HG02981 (cell line): ENCODE measurements around the gene WDR20.
"Not testable (repeated sequence)": the region's sequence is repeated elsewhere in the genome, so short reads cannot be mapped to it uniquely, and the experiment has no call there.

Source experiments
- ATAC-seq: cut with Tn5 transposase; IDR thresholded peaks from one replicate; pipeline ENCODE4 v1.9.1; 2021; ENCODE audit warnings: mild to moderate bottlenecking, moderate library complexity; ENCODE audit not compliant: unreplicated experiment

The WDR20 gene

GRCh38 chr14:102170061-102170460, 30.4 kb downstream of the WDR20 start:
- no peak for ATAC-seq

DNA sequence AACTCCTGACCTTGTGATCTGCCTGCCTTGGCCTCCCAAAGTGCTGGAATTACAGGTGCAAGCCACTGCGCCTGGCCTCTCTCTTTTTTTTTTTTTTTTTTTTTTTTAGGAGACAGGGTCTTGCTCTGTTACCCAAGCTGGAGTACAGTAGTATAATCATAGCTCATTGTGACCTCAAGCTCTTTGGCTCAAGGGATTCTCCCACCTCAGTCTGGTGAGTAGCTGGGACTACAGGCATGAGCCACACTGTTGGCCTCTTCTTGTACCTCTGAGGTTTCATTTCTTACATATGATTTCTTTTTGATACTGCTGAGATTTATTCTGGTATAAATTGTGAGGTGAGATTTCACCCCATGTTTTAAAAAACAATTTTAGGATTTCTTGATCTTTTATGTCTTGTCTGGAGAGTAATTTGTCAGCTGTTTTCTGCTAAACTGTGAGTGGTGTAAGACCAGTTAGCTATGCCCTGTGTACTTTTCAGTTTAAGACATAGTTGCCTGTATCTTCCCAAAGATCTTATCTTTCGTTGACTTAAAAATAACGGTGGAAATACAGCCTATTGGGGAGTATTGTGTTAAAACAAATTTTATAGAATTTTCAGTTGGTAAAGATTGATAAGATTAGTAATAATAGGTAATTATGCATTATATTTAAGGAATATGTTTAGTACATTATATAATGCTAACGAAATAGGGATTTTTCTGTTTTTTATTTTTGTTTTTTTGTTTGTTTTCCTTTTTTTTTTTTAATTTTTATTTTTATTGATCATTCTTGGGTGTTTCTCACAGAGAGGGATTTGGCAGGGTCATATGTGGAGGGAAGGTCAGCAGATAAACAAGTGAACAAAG, 31.7 kb downstream of the WDR20 start:
- ATAC-seq: no peak

DNA sequence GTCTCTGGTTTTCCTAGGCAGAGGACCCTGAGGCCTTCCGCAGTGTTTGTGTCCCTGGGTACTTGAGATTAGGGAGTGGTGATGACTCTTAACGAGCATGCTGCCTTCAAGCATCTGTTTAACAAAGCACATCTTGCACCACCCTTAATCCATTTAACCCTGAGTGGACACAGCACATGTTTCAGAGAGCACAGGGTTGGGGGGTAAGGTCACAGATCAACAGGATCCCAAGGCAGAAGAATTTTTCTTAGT, 32.2 kb downstream of the WDR20 start:
- not testable (repeated sequence) for ATAC-seq

- ATAC-seq: not testable (repeated sequence)
These were observed 33.0 kb downstream of the WDR20 start for GRCh38 chr14:102172721-102173120.

DNA sequence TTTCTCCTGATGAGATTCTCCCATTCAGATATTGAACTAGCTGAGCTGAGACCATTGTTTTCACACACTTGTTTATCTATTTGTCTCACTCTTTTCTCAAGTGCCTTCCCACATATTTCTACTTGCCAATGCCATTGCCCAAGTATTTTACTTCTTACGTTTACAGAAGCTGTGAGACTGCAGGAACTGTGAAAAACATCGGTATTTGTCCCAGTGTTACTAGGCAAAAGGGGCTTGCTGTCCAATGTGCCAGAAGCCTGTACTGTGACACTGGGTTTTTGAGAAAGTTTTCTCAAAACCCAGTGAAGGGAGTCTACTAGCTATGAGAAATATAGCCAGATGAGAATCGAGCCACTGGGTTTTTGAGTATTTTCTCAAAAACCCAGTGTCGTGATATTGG, 37.5 kb downstream of the WDR20 start:
- ATAC-seq: no peak

DNA sequence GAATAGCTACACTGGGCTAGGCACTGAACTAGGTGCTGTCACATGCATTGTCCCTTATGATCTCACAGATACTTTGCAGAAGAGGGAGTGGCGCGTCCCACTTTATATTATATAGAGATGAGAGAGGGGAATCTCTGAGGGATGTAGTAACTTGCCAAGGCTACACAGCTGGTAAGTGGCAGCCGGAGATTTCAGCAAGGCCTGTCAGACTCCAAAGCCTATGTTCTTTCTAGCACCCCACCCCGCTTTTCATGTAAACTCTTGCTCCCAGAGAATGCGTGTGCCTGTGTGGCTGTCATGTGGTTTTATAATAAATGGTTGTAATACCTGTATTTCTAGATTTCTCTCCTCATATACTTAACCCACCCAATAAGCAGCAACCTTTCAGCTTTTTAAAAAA, 39.1 kb downstream of the WDR20 start:
- no peak for ATAC-seq

DNA sequence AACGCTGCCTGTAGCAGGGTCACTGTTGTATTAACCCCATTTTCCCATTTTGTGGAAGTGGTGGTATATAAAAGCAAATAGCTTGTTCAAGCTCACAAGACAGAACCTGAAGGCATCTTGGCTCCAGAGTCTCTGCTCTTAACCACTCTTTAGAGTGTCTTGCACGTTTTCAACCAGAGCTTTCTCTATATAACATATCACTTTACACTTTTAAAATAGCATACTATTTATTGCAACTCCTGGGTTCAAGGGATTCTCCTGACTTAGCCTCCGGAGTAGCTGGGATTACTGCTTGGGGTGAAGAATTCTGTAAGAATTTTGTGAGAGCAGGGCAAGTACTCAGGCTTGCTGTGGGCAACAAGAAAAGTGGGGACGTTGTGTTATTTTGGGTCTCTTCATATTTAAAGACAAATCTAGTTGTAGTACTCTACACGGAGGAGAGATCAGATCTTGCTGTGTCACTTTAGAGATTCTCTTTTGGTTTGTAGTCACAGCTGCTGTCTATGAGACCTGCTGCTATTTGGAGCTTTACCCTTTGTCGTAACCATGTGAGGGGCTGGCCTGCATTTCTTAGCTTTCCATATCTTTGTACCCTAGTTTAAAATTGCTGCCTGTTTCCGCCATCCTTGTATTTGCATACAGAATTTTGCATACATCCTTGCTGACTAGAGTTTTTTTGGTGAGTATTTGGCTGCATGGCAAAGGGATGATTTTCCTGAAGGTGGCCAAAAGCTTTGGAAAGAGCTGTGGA, 40.7 kb downstream of the WDR20 start:
- ATAC-seq: no peak

GRCh38 chr14:102181187-102181586, 41.5 kb downstream of the WDR20 start:
- no peak for ATAC-seq

DNA sequence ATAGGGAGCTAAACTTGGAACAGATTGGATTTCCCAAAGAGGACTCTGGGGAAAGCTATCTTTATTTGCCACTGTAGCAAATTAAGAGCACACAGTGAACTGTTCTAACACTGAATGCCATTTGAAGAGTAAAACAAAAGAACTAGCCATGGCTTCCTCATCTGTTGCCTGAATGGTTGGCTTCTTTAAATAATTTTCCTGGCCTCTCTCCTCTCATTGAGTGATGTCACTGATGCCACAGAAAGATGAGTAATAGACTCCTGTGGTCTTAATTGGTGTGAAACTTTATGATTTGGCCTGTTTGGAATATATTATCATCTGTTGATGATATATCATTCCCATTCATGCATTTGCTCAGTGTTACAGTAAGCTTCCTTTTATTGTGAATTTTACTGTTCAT, 42.5 kb downstream of the WDR20 start:
- ATAC-seq: no peak

- no peak for ATAC-seq
These were observed 43.4 kb downstream of the WDR20 start for GRCh38 chr14:102182936-102183619.

- no peak for ATAC-seq
These were observed 44.2 kb downstream of the WDR20 start for GRCh38 chr14:102183886-102184285.

GRCh38 chr14:102184316-102185035, 44.8 kb downstream of the WDR20 start:
- ATAC-seq: no peak

DNA sequence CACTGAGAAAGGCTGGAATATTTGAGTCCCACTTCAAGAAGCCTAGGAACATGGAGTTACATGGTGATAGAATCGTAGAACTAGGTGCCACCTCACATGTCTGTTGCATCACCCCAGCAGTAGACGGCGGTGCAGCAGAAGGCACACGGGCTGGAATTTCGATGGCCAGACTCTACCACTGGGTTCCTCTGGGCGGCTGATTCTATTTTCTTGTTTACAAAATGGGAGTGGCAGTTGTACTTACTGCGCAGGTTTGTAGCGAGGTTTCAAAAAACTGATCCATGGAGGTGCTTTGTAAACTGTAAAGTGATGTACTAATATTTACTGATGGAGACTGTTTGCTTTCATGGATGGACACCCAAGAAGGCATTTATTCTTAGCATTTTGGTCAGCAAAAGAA, 45.7 kb downstream of the WDR20 start:
- ATAC-seq: no peak

DNA sequence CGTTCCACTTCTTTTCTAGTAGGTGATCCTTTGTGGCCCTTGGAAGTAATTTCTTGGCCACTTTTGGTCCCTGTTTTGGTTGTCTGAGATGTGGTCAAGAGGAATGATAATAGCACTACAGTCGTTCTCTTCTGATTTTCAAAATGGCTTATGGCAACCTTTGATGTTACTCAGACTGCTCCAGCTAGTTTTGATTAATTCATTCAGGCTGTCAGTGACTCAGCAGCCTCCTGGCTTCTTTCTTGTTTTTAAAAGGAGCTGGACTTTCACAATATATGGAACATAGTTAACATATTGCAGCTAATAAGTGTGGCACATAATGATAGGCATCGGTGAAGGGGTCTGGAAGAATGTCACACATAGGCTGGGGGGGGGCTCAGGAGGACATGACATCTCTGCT, 47.3 kb downstream of the WDR20 start:
- ATAC-seq: no peak

DNA sequence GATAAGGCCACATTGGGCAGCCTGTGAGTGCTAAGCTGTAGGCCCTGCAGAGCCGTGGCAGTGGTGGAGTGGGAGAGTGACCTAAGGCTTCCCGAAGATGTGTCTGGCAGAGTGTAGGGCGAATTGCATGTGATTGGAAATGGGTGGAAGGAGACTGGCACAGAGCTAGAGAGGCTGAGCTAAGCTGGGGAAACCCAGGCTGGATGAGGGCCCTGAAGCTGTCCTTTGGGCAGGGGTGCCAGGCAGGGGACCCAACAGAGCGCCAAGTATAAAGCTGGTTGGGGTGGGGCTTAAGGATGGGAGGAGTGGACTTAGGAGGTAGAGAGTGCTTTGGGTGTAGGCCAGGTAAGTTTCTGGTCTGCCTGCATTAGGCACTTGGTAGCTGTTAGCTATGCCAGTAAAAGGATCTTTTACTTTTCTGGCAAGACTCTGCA, 47.9 kb downstream of the WDR20 start:
- ATAC-seq: no peak

DNA sequence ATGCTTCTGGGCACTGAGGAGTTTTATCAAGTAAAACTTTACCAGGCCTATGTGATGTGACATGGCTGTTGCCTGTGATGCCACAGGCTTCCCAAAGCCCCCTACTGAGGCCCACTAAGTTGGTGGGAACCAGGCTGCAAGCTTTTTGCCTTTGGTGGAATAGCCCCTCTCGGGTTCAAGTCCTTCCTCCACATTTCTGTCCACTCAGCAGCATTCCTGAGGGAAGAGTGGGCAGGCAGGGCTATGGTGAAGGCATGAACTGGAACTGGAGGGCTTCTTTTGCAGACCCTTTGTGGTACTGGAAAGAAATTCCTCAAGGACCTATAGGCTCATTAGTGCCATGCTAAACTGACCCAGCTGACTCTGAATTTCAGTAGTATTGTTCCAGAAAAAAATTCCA, 48.5 kb downstream of the WDR20 start:
- ATAC-seq: no peak

GRCh38 chr14:102189874-102190273, 50.2 kb downstream of the WDR20 start:
- no peak for ATAC-seq

DNA sequence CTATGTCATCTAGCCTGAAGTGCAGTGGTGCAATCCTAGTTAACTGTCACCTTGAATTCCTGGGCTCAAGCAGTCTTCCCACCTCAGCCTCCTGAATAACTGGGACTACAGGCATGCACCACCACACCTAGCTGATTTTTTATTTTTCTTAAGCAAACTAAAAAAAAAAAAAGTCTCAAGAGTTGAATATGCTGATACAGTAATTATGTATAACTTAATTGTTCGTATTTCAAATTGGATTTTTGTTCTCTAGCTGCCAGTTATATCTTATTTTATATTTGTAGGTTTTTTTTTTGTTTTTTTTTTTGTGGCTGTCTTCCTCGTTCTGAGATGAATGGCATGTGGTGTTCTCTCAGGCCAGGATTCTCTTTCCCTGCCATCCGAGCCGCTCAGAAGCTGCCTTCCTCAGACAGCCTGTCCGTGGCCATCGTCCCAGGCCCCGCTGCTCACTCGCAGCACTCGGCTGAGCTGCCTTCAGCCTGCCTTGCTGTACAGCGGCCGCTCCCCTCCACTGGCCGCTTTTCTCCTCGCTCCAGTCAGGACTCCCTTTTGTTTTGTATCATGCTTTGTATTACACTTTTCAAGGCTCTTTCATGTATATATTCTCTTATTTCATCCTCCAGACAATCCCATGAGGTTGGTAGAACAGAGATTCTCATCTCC, 53.3 kb downstream of the WDR20 start:
- no peak for ATAC-seq

DNA sequence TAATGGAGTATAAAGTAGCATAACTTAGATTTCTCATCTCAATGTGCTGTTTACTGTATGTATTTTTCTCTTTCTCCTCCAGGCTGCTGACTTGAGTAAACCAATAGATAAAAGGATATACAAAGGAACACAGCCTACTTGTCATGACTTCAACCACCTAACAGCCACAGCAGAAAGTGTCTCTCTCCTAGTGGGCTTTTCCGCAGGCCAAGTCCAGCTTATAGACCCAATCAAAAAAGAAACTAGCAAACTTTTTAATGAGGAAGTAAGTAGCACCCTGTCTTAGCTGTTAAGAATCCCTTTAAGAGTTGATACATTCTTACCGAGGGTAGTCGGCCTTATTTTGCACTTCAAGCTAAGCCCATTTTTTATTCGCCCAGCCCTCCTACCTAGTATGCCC, 55.2 kb downstream of the WDR20 start:
- ATAC-seq: no peak

DNA sequence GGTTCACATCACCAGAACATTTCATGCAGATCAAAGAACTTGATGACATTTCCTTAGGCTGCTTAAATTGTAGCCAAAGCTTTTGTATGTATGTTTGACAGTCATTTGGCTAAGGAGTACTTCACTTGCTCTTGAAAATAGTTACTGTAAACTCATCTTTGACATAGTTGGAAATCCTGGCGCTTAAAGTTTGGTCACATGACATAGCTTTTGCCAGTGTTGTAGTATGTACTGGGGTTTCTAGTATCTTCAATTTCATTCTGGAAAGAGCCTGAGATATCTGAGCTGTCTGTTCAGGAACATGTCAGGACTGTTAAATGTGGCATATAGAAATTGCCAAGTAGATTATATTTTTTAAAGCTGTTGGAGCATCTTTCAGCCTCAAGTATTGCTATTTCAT, 55.7 kb downstream of the WDR20 start:
- ATAC-seq: no peak
